BLaER1 (cell line): ENCODE results near the gene ALG10B.
"Not testable (repeated sequence)": the region's sequence is repeated elsewhere in the genome, so short reads cannot be mapped to it uniquely, and the experiment has no call there.

ENCODE experiments used
- H3K27ac ChIP-seq: shearing (Covaris generic); formaldehyde crosslinking; 2 replicates; pipeline ENCODE4 v1.8.1; 2022
- H3K27me3 ChIP-seq: shearing (Covaris generic); formaldehyde crosslinking; 2 replicates; pipeline ENCODE4 v1.8.1; 2022
- H3K36me3 ChIP-seq: shearing (Covaris generic); formaldehyde crosslinking; 2 replicates; pipeline ENCODE4 v1.8.1; 2022
- H3K4me1 ChIP-seq: shearing (Covaris generic); formaldehyde crosslinking; 2 replicates; pipeline ENCODE4 v1.8.1; 2022
- H3K4me2 ChIP-seq: shearing (Covaris generic); formaldehyde crosslinking; 2 replicates; pipeline ENCODE4 v1.8.1; 2022
- H3K4me3 ChIP-seq: shearing (Covaris generic); formaldehyde crosslinking; 2 replicates; pipeline ENCODE4 v1.8.1; 2022
- H3K9ac ChIP-seq: shearing (Covaris generic); formaldehyde crosslinking; 2 replicates; pipeline ENCODE4 v1.8.1; 2022
- H3K9me3 ChIP-seq: shearing (Covaris generic); formaldehyde crosslinking; 2 replicates; pipeline ENCODE4 v1.8.1; 2022
- H4K20me1 ChIP-seq: shearing (Covaris generic); formaldehyde crosslinking; 2 replicates; pipeline ENCODE4 v1.8.1; 2022
- Cebpa-rat ChIP-seq: shearing (Covaris generic); IDR thresholded peaks from 2 replicates; pipeline ENCODE4 v1.8.1; 2022

ALG10B gene

DNA sequence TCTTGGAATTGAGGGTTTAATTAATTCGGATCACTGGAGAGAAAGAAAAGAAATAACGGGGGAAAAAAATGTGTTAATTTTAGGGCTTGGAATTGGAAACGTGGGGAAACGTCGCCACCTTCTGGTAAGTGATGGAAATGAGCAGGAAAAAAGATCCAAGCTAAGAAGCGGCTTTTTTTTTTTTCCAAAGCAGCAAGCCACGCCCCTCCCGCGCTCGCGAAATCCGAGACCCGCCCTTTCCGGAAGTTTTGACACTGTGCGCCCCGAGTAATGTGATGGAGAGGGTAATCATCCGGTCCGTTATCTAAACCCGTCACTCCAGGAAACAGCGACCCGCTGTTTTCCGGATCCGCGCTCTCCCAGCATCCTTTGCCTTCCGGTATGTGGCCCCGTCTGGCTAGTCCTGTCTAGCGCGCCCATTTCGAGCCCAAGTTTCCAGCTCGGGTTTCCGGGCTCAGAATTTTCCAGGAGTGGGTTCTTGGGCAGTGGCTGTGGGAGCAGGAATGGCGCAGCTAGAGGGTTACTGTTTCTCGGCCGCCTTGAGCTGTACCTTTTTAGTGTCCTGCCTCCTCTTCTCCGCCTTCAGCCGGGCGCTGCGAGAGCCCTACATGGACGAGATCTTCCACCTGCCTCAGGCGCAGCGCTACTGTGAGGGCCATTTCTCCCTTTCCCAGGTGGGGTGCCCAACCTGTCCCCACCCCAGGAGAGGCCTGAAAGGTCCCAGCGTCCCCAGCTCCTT lies at the start of gene ALG10B:
ALG10B (plus strand) TSS at position 384 of the 739 bp plus-strand sequence; CDS start at position 504, 120 bp downstream.
- H3K36me3 ChIP-seq = peaks cover 8% of the 10 kb centered on the region; the same call in 1 of the 2 replicates
- no peaks in the 10 kb centered on the region for H3K27me3 ChIP-seq
- no peak for TF ChIP-seq Cebpa-rat
- peak within 1 kb of the TSS; percentile 85 for H3K4me2 ChIP-seq
- H3K9me3 ChIP-seq = no peaks in the 10 kb centered on the region
- H4K20me1 ChIP-seq = no peaks in the 10 kb centered on the region
- H3K27ac ChIP-seq = peak within 1 kb of the TSS; percentile 90
- peak within 1 kb of the TSS; percentile 88 for H3K9ac ChIP-seq
- H3K4me3 ChIP-seq = peak within 1 kb of the TSS; percentile 75
- peaks cover 12% of the 10 kb centered on the region for H3K4me1 ChIP-seq

GRCh38 chr12:38268612-38269011 lies 48.0 kb upstream of the ALG10B start:
- Histone ChIP-seq H3K4me3 (no peak overlapping the region), H3K9me3 (no peaks in the 10 kb centered on the region), H3K4me1 (no peaks in the 10 kb centered on the region), H3K27me3 (no peaks in the 10 kb centered on the region), H3K27ac (no peak overlapping the region), H3K36me3 (no peaks in the 10 kb centered on the region), H4K20me1 (no peaks in the 10 kb centered on the region), H3K9ac (no peak overlapping the region), H3K4me2 (no peak overlapping the region)
- no peak for TF ChIP-seq Cebpa-rat

DNA sequence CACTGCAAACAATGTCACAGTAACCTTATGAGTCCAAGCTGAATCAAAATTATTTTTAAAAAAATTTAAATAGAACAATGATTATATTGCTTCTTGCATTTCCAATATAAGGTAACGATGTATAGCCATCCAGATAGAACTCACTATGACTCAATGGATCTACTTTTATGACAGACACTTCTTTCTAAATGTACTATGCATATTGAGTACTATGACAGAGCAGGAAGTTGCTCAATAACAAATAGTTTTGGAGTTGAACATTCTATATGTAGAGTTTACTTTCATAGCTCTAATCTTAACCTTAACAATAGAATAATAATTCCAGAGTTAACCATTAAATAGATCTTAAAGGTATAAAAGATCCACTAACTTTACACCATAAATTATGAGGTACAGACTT lies 46.7 kb upstream of the ALG10B start:
- Histone ChIP-seq H3K27ac (no peak overlapping the region), H3K9me3 (no peaks in the 10 kb centered on the region), H3K4me2 (no peak overlapping the region), H4K20me1 (no peaks in the 10 kb centered on the region), H3K36me3 (no peaks in the 10 kb centered on the region), H3K27me3 (no peaks in the 10 kb centered on the region), H3K9ac (no peak overlapping the region), H3K4me3 (no peak overlapping the region), H3K4me1 (no peaks in the 10 kb centered on the region)
- no peak for TF ChIP-seq Cebpa-rat

DNA sequence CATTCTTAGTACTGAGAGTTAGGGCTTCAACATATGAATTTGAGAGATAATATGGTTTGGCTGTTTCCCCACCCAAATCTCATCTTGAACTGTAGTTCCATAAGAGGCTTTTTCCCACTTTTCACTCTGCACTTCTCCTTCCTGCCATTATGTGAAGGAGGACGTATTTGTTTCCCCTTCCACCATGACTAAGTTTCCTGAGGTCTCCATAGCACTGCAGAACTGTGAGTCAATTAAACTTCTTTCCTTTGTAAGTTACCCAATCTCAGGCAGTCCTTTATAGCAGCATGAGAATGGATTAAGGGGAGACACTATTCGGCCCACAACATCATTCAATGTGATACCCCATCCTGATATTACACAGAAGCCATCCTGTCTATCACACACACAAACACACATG lies 36.8 kb upstream of the ALG10B start:
- H3K36me3 ChIP-seq = no peaks in the 10 kb centered on the region
- no peak overlapping the region for H3K9ac ChIP-seq
- H3K27ac ChIP-seq = no peak overlapping the region
- TF ChIP-seq Cebpa-rat = no peak
- no peaks in the 10 kb centered on the region for H4K20me1 ChIP-seq
- H3K9me3 ChIP-seq = no peaks in the 10 kb centered on the region
- no peaks in the 10 kb centered on the region for H3K4me1 ChIP-seq
- H3K4me3 ChIP-seq = no peak overlapping the region
- H3K4me2 ChIP-seq = no peak overlapping the region
- H3K27me3 ChIP-seq = no peaks in the 10 kb centered on the region

- Histone ChIP-seq H3K4me3 (no peak overlapping the region), H4K20me1 (no peaks in the 10 kb centered on the region), H3K27me3 (no peaks in the 10 kb centered on the region), H3K27ac (no peak overlapping the region), H3K4me2 (no peak overlapping the region), H3K9me3 (no peaks in the 10 kb centered on the region), H3K4me1 (no peaks in the 10 kb centered on the region), H3K9ac (no peak overlapping the region), H3K36me3 (no peaks in the 10 kb centered on the region)
- TF ChIP-seq Cebpa-rat = no peak
These were observed 33.7 kb upstream of the ALG10B start for GRCh38 chr12:38282886-38283285.

- H3K27ac ChIP-seq = no peak overlapping the region
- H3K27me3 ChIP-seq = no peaks in the 10 kb centered on the region
- no peaks in the 10 kb centered on the region for H4K20me1 ChIP-seq
- H3K4me3 ChIP-seq = no peak overlapping the region
- no peak for TF ChIP-seq Cebpa-rat
- no peaks in the 10 kb centered on the region for H3K9me3 ChIP-seq
- no peak overlapping the region for H3K9ac ChIP-seq
- H3K4me2 ChIP-seq = no peak overlapping the region
- no peaks in the 10 kb centered on the region for H3K4me1 ChIP-seq
- H3K36me3 ChIP-seq = no peaks in the 10 kb centered on the region
These were observed 27.2 kb upstream of the ALG10B start for GRCh38 chr12:38289396-38289795.

- no peak overlapping the region for H3K4me2 ChIP-seq
- H3K9me3 ChIP-seq = no peaks in the 10 kb centered on the region
- H4K20me1 ChIP-seq = no peaks in the 10 kb centered on the region
- H3K36me3 ChIP-seq = no peaks in the 10 kb centered on the region
- H3K4me3 ChIP-seq = no peak overlapping the region
- no peaks in the 10 kb centered on the region for H3K27me3 ChIP-seq
- TF ChIP-seq Cebpa-rat = no peak
- no peak overlapping the region for H3K27ac ChIP-seq
- no peak overlapping the region for H3K9ac ChIP-seq
- H3K4me1 ChIP-seq = no peaks in the 10 kb centered on the region
These were observed 25.4 kb upstream of the ALG10B start for GRCh38 chr12:38291160-38291559.

GRCh38 chr12:38302972-38303371 lies 13.6 kb upstream of the ALG10B start:
- not testable (repeated sequence) for H3K9me3 ChIP-seq, H3K27ac ChIP-seq

DNA sequence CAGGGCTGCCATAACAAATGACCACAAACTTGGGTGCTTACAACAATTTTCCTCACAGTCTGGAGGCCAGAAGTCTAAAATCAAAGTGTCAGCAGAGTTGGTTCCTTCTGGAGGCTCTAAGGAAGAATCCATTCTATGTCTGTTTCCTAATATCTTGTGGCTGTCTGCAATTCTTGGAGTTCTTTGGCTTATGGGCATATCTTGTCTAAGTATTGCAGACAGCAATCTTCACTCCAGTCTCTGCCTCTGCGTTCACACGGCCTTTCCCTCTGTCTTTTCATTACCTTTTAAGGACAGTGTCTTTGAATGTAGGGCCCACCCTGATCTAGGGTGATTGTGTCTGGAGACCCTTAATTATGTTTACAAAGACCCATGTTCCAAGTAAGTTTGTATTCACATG lies 5.4 kb downstream of the ALG10B start:
- not testable (repeated sequence) for H3K27me3 ChIP-seq, H3K9me3 ChIP-seq, H3K27ac ChIP-seq, H4K20me1 ChIP-seq, H3K9ac ChIP-seq, H3K4me2 ChIP-seq, H3K36me3 ChIP-seq, H3K4me3 ChIP-seq
- peaks cover 12% of the 10 kb centered on the region for H3K4me1 ChIP-seq

More at GRCh38 chr12:38302972-38303371, 13.6 kb upstream of the ALG10B start:
- not testable (repeated sequence) for H3K4me2 ChIP-seq, H3K4me3 ChIP-seq, H3K27me3 ChIP-seq, H4K20me1 ChIP-seq, H3K9ac ChIP-seq, H3K4me1 ChIP-seq, H3K36me3 ChIP-seq

- H3K4me2 ChIP-seq = no peak overlapping the region
- no peak for TF ChIP-seq Cebpa-rat
These were observed 8.3 kb downstream of the ALG10B start for GRCh38 chr12:38324912-38325311.

GRCh38 chr12:38327356-38327755 lies 10.8 kb downstream of the ALG10B start:
- Histone ChIP-seq H3K4me1 (no peaks in the 10 kb centered on the region), H3K27ac (no peak overlapping the region), H3K36me3 (no peaks in the 10 kb centered on the region), H3K27me3 (no peaks in the 10 kb centered on the region), H4K20me1 (no peaks in the 10 kb centered on the region), H3K4me2 (no peak overlapping the region), H3K9ac (no peak overlapping the region), H3K4me3 (no peak overlapping the region), H3K9me3 (peaks cover 18% of the 10 kb centered on the region; the same call in 1 of the 2 replicates)
- no peak for TF ChIP-seq Cebpa-rat

More at GRCh38 chr12:38324912-38325311, 8.3 kb downstream of the ALG10B start:
- no peaks in the 10 kb centered on the region for H4K20me1 ChIP-seq
- no peaks in the 10 kb centered on the region for H3K4me1 ChIP-seq
- no peaks in the 10 kb centered on the region for H3K27me3 ChIP-seq
- H3K4me3 ChIP-seq = no peak overlapping the region
- no peak overlapping the region for H3K9ac ChIP-seq
- no peak overlapping the region for H3K27ac ChIP-seq
- H3K9me3 ChIP-seq = no peaks in the 10 kb centered on the region
- no peaks in the 10 kb centered on the region for H3K36me3 ChIP-seq
